ENCODE measurements around the gene BICD2.

DNA sequence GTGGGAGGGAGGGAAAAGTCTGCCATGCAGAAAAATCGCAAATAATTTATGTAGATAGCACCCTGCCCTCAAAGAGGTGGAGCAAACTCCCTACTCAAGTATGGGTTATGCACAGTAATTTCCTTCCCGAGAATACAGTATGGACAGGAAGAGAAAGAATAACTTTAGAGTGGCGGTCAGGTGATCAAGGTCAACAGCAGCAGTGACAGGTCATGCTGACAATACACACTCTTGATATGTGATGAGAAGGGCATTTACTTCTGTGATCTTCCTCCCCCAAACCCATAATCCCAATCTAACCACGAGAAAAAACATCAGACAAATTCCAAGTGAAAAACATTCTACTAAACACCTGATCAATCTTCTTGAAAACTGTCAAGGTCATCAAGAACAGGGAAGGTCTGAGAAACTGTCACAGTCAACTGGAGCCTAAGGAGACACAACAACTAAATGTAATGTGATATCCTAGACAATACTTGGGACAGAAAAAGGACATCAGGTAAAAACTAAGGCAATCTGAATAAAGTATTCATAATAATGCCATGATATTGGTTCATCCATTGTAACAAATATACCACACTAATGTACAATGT, 11.7 kb downstream of the BICD2 start:
- TF ChIP-seq, protein P1, sequence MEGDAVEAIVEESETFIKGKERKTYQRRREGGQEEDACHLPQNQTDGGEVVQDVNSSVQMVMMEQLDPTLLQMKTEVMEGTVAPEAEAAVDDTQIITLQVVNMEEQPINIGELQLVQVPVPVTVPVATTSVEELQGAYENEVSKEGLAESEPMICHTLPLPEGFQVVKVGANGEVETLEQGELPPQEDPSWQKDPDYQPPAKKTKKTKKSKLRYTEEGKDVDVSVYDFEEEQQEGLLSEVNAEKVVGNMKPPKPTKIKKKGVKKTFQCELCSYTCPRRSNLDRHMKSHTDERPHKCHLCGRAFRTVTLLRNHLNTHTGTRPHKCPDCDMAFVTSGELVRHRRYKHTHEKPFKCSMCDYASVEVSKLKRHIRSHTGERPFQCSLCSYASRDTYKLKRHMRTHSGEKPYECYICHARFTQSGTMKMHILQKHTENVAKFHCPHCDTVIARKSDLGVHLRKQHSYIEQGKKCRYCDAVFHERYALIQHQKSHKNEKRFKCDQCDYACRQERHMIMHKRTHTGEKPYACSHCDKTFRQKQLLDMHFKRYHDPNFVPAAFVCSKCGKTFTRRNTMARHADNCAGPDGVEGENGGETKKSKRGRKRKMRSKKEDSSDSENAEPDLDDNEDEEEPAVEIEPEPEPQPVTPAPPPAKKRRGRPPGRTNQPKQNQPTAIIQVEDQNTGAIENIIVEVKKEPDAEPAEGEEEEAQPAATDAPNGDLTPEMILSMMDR (conservative IDR thresholded peaks at IDR 0.05): no peak
- TF ChIP-seq EZH2 (IDR thresholded peaks at IDR 0.05; ENCODE audit: low read depth): no peak

Data from PC-9 (cell line).